GM12872 (cell line): Measurements from ENCODE around the gene FAM193A.

Experiments used
- CTCF ChIP-seq: IDR thresholded peaks from 3 replicates; pipeline ENCODE4 v1.5.1; 2011; ENCODE audit warnings: low read depth, mild to moderate bottlenecking, low read length, moderate library complexity; ENCODE audit not compliant: insufficient read depth

Gene FAM193A

DNA sequence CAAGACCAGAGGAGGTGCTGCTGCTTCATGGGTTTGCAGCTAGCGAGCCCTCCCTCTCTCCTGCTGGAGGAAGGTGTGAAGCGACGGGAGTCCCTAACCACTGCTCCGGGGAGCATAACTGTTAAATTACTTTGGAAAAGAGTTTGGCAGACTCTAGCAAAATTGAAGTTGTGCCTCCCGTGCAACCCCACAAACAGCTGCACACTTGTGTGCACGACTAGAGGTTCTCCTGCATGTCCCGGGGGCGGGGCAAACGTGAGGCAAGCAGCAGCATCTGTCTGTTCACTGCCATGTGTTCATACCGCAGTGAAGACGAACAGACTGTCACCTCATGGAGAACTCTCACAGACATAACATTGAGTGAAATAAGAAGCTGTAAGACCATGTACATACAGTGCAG, 185.1 kb downstream of the FAM193A start:
- no peak for TF ChIP-seq CTCF

GRCh38 chr4:2722033-2722432, 185.6 kb downstream of the FAM193A start:
- TF ChIP-seq CTCF = no peak

GRCh38 chr4:2723751-2724150, 187.3 kb downstream of the FAM193A start:
- TF ChIP-seq CTCF = no peak

GRCh38 chr4:2725380-2725779, 188.9 kb downstream of the FAM193A start:
- no peak for TF ChIP-seq CTCF

DNA sequence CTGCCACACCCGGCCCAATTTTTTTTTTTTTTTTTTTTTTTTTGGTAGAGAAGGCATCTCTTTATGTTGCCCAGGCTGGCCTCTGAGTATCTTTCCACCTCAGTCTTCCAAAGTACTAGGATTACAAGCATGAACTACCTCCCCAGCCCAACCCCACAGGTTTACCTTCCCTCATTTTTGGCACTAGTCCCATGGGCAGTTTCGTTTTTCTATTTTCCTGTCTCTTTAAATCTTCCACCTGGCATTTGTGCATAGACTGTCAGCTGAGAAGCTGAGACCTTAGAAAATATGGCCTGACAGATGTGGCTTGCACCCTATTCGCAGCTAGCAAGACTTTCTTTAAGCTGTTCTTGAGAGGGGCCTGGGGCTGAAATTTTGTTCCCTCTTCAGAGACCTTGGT, 191.8 kb downstream of the FAM193A start:
- no peak for TF ChIP-seq CTCF

DNA sequence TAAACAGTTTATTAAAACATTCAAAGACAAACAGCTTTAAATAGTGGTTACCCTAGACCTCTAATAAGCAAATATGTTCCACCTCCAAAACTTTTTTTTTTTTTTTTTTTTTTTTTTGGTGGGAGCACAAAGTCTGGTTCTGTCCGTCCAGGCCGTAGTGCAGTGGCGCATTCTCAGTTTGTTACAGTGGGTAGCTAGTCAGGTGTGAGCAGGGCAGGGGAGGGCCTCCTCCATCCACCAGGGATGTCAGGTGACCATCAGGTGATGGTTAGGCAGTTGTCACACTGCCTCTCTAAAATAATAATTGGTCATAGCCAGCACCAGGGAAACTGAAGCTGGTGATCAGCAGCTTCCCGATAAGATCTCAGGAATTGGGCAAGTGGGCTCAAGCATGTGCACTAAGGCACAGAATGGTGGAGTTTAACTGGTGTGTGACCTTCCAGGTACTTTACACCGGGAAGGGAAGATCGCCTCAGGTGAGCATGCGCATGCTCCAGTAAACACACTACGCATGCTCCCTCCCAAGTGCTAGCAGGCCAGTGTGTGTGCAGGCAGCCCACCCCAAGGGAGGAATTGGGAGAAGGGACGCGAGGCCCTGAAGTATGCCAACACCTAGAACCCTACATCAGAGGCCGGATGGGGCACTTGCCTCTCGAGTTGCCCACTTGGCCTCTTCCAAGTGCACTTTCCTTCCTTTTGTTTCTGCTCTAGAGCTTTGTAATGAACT, 192.5 kb downstream of the FAM193A start:
- TF ChIP-seq CTCF = no peak

DNA sequence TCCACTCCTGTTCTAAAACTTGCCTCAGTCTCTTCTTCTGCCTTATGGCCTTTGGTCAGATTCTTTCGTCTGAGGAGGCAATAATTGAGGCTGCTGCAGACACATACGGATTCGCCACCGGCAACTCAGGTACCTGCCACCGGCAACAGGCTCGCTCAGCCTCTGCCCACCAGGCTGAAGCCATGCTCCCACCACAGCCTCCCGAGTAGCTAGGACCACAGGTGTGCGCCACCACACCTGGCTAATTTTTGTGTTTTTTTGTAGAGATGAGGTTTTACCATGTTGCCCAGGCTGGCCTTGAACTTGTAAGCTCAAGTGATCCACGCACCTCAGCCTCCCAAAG, 193.1 kb downstream of the FAM193A start:
- no peak for TF ChIP-seq CTCF
